ENCODE measurements around the gene TFDP3. TPM values are rescaled to one million over a fixed set of nuclear protein-coding genes. Genes with fewer than 3 reads are reported as not detected.

TFDP3 gene
- total RNA-seq, 2 donors from 2014 or later: not detected

DNA sequence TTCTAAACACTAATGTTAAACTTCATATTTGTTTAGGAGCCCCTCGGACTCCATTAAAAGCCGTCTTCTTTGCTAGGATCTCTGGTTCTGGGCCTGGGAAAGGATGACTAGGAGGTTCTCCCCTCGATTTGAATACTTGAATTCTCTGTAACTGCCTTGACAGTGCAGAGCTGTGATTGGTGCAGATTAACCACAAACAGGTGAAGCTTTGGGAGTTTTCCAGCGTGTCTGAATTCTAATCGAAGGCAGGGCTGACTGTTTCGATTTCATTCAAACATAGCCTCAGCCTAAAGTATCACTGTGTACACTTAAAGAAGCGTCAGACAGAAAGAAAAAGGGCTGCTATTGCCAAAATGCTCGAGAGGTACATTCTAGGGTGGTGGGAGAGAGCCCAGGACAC lies 29.0 kb downstream of the TFDP3 start:
- Histone ChIP-seq H3K4me3 (no peak overlapping the region), H3K36me3 (no peaks in the 10 kb centered on the region), H3K4me1 (ENCODE audit: control insufficient read depth in 1 of 2, low read depth in 2 of 2) (no peaks in the 10 kb centered on the region), H3K9me3 (no peaks in the 10 kb centered on the region), H3K27me3 (replicated peaks; ENCODE audit: insufficient read depth) (no peaks in the 10 kb centered on the region), H3K27ac (no peak overlapping the region)
- ATAC-seq (ENCODE audit: insufficient number of reproducible peaks, low FRiP score, low read depth): no peak
- no peak for DNase-seq (ENCODE audit: low spot score)
- no peak for TF ChIP-seq CTCF (IDR thresholded peaks at IDR 0.05)

DNA sequence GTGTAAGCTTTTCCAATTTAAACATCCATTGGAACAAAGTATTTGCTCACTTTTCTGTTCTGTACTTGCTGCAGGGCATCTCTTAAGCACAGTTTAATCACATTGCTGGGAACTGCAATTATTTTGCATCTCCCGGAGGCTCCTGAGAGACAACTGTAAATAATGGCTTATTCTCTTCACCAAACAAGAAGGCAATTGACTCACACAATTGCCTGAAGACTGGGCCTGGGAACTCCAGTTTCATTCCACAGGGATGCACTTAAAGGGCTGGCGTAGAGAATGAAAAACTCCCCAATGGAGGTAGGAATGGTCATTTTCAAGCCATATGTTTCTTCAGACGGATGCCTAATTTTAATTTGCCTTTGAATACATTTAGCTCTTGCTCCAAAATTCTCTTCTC lies 29.5 kb downstream of the TFDP3 start:
- H3K4me3 ChIP-seq: no peak overlapping the region
- no peak for DNase-seq (ENCODE audit: low spot score)
- no peaks in the 10 kb centered on the region for H3K36me3 ChIP-seq
- no peak for TF ChIP-seq CTCF (IDR thresholded peaks at IDR 0.05)
- no peaks in the 10 kb centered on the region for H3K9me3 ChIP-seq
- ATAC-seq (ENCODE audit: insufficient number of reproducible peaks, low FRiP score, low read depth): no peak
- H3K4me1 ChIP-seq (ENCODE audit: control insufficient read depth in 1 of 2, low read depth in 2 of 2): no peaks in the 10 kb centered on the region
- no peaks in the 10 kb centered on the region for H3K27me3 ChIP-seq (replicated peaks; ENCODE audit: insufficient read depth)
- no peak overlapping the region for H3K27ac ChIP-seq

GRCh38 chrX:133185938-133186337 lies 32.2 kb downstream of the TFDP3 start:
- no peak overlapping the region for H3K27ac ChIP-seq
- H3K27me3 ChIP-seq (replicated peaks; ENCODE audit: insufficient read depth): no peaks in the 10 kb centered on the region
- H3K4me1 ChIP-seq (ENCODE audit: control insufficient read depth in 1 of 2, low read depth in 2 of 2): no peaks in the 10 kb centered on the region
- DNase-seq (ENCODE audit: low spot score): no peak
- no peaks in the 10 kb centered on the region for H3K9me3 ChIP-seq
- no peak for ATAC-seq (ENCODE audit: insufficient number of reproducible peaks, low FRiP score, low read depth)
- TF ChIP-seq CTCF (IDR thresholded peaks at IDR 0.05): no peak
- H3K36me3 ChIP-seq: no peaks in the 10 kb centered on the region
- H3K4me3 ChIP-seq: no peak overlapping the region

DNA sequence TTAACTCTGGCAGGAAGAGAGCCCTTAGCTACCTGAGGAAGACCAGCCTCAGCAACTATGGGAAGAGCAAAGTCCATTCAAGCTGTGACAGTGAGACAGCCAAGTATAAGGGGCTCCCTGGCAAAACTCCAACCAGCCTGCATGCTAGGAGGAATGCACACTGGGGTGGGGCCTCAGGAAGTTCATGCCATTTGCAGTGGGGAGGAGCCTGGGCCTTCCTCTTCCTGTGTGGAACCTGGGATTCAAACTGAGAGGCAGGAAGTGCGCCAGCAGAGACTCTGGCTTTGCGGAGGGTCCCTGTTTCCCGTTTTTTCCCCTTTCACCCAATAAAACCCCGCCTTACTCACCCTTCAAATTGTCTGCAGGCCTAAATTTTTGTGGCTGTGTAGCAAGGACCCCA lies 33.0 kb downstream of the TFDP3 start:
- H3K27ac ChIP-seq: no peak overlapping the region
- no peaks in the 10 kb centered on the region for H3K4me1 ChIP-seq (ENCODE audit: control insufficient read depth in 1 of 2, low read depth in 2 of 2)
- H3K27me3 ChIP-seq (replicated peaks; ENCODE audit: insufficient read depth): no peaks in the 10 kb centered on the region
- ATAC-seq (ENCODE audit: insufficient number of reproducible peaks, low FRiP score, low read depth) (no peak), DNase-seq (ENCODE audit: low spot score) (no peak)
- H3K36me3 ChIP-seq: no peaks in the 10 kb centered on the region
- TF ChIP-seq CTCF (IDR thresholded peaks at IDR 0.05): no peak
- H3K9me3 ChIP-seq: no peaks in the 10 kb centered on the region
- H3K4me3 ChIP-seq: no peak overlapping the region

GRCh38 chrX:133183806-133184205 lies 34.3 kb downstream of the TFDP3 start:
- ATAC-seq (ENCODE audit: insufficient number of reproducible peaks, low FRiP score, low read depth) (no peak), DNase-seq (ENCODE audit: low spot score) (no peak)
- no peak overlapping the region for H3K27ac ChIP-seq
- no peaks in the 10 kb centered on the region for H3K36me3 ChIP-seq
- TF ChIP-seq CTCF (IDR thresholded peaks at IDR 0.05): no peak
- no peaks in the 10 kb centered on the region for H3K4me1 ChIP-seq (ENCODE audit: control insufficient read depth in 1 of 2, low read depth in 2 of 2)
- no peaks in the 10 kb centered on the region for H3K9me3 ChIP-seq
- no peaks in the 10 kb centered on the region for H3K27me3 ChIP-seq (replicated peaks; ENCODE audit: insufficient read depth)
- no peak overlapping the region for H3K4me3 ChIP-seq

Data from thoracic aorta (tissue), 2 donors.